Trophoblast cell (in vitro differentiated cells and primary cell): ENCODE data around the gene PITPNM3.

ENCODE experiments used
- DNase-seq, 2 donors: peaks; one replicate each; pipeline ENCODE4 v3.0.0-alpha.2; 2016
- H2AFZ ChIP-seq: 2 replicates; pipeline ENCODE4 v1.6.1; 2013; ENCODE audit warnings: low read length, moderate library complexity, mild to moderate bottlenecking; ENCODE audit not compliant: insufficient read depth, poor library complexity
- H2AK5ac ChIP-seq: 2 replicates; pipeline ENCODE4 v1.6.1; 2013; ENCODE audit warnings: mild to moderate bottlenecking, low read length
- H2BK120ac ChIP-seq: 2 replicates; pipeline ENCODE4 v1.6.1; 2013; ENCODE audit warnings: low read length, mild to moderate bottlenecking, moderate library complexity; ENCODE audit not compliant: insufficient read depth, poor library complexity
- H2BK12ac ChIP-seq: 2 replicates; pipeline ENCODE4 v1.6.1; 2013; ENCODE audit warnings: mild to moderate bottlenecking, low read length, moderate library complexity
- H2BK5ac ChIP-seq: 2 replicates; pipeline ENCODE4 v1.6.1; 2013; ENCODE audit warnings: low read length, low read depth, moderate library complexity, mild to moderate bottlenecking; ENCODE audit not compliant: poor library complexity
- H3K14ac ChIP-seq: 2 replicates; pipeline ENCODE4 v1.6.1; 2013; ENCODE audit warnings: mild to moderate bottlenecking, low read length
- H3K18ac ChIP-seq: 2 replicates; pipeline ENCODE4 v1.6.1; 2013; ENCODE audit warnings: mild to moderate bottlenecking, low read length
- H3K23ac ChIP-seq: 2 replicates; pipeline ENCODE4 v1.6.1; 2013; ENCODE audit warnings: low read length
- H3K27ac ChIP-seq: 2 replicates; pipeline ENCODE4 v1.5.1; 2013; ENCODE audit warnings: low read depth, mild to moderate bottlenecking, inconsistent platforms, low read length, moderate library complexity
- H3K27me3 ChIP-seq: 2 replicates; pipeline ENCODE4 v1.6.1; 2013; ENCODE audit warnings: inconsistent platforms, mild to moderate bottlenecking, low read length, moderate library complexity; ENCODE audit not compliant: insufficient read depth
- H3K36me3 ChIP-seq, 2 experiments: 1 replicate in 1 of 2; 2 replicates in 1 of 2; pipeline ENCODE4 v1.6.1; 2013; ENCODE audit warnings: low read length in 2 of 2, mild to moderate bottlenecking in 2 of 2, moderate library complexity in 1 of 2; ENCODE audit not compliant: insufficient read depth in 2 of 2, control insufficient read depth in 1 of 2
- H3K4ac ChIP-seq: 2 replicates; pipeline ENCODE4 v1.6.1; 2013; ENCODE audit warnings: low read depth, mild to moderate bottlenecking, low read length, moderate library complexity
- H3K4me1 ChIP-seq, 2 experiments: 1 replicate in 1 of 2; 2 replicates in 1 of 2; pipeline ENCODE4 v1.6.1; 2013; ENCODE audit warnings: low read length in 2 of 2, mild to moderate bottlenecking in 2 of 2, moderate library complexity in 1 of 2; ENCODE audit not compliant: insufficient read depth in 2 of 2, control insufficient read depth in 1 of 2
- H3K4me2 ChIP-seq: 2 replicates; pipeline ENCODE4 v1.6.1; 2013; ENCODE audit warnings: inconsistent platforms, mild to moderate bottlenecking, low read length, moderate library complexity
- H3K4me3 ChIP-seq: 2 replicates; pipeline ENCODE4 v1.5.1; 2013; ENCODE audit warnings: mild to moderate bottlenecking, low read depth, low read length, inconsistent platforms
- H3K79me1 ChIP-seq: one replicate; pipeline ENCODE4 v1.6.1; 2013; ENCODE audit warnings: low read length
- H3K79me2 ChIP-seq: 2 replicates; pipeline ENCODE4 v1.6.1; 2013; ENCODE audit warnings: low read length, mild to moderate bottlenecking; ENCODE audit not compliant: control insufficient read depth, insufficient read depth, poor library complexity
- H3K9ac ChIP-seq: 2 replicates; pipeline ENCODE4 v1.6.1; 2013; ENCODE audit warnings: mild to moderate bottlenecking, low read length
- H3K9me3 ChIP-seq: 2 replicates; pipeline ENCODE4 v1.6.1; 2013; ENCODE audit warnings: low read depth, mild to moderate bottlenecking, control low read depth, inconsistent platforms, low read length; ENCODE audit not compliant: insufficient read depth
- H4K12ac ChIP-seq: 2 replicates; pipeline ENCODE4 v1.6.1; 2013; ENCODE audit warnings: low read depth, mild to moderate bottlenecking, low read length, moderate library complexity
- H4K8ac ChIP-seq: 2 replicates; pipeline ENCODE4 v1.6.1; 2013; ENCODE audit warnings: low read depth, mild to moderate bottlenecking, low read length, moderate library complexity
- H4K91ac ChIP-seq: one replicate; pipeline ENCODE4 v1.6.1; 2013; ENCODE audit warnings: low read depth, mild to moderate bottlenecking, low read length, moderate library complexity
- WGBS: extraction: QIAGEN DNeasy Blood & Tissue Kit; methylation state at CpG from one replicate; pipeline ENCODE4 v1.1.7; 2013; ENCODE audit warnings: missing lambda C conversion rate; ENCODE audit not compliant: insufficient read length, insufficient coverage; ENCODE audit errors: extremely low coverage; 5-methylcytosine and 5-hydroxymethylcytosine counted together

PITPNM3 gene

GRCh38 chr17:6444571-6445335, 111.6 kb downstream of the PITPNM3 start:
- H3K27ac ChIP-seq: no peak overlapping the region
- no peak for DNase-seq
- H3K36me3 ChIP-seq: peaks cover 12 to 15% of the 10 kb centered on the region in 2 experiments
- H4K12ac ChIP-seq: peak overlapping the region; percentile 31
- no peaks in the 10 kb centered on the region for H3K9me3 ChIP-seq
- peaks cover 9% of the 10 kb centered on the region in 2 experiments for H3K4me1 ChIP-seq
- peak overlapping the region; percentile 38 for H3K9ac ChIP-seq
- no CpG with 5 or more reads among the region's 36 CpGs for WGBS
- no peak overlapping the region for H2BK12ac ChIP-seq
- no peak overlapping the region for H2AK5ac ChIP-seq
- peak overlapping the region; percentile 85 for H2AFZ ChIP-seq
- no peak overlapping the region for H3K4ac ChIP-seq
- no peak overlapping the region for H2BK120ac ChIP-seq
- peak overlapping the region; percentile 76 for H3K4me3 ChIP-seq
- no peak overlapping the region for H3K14ac ChIP-seq
- peak overlapping the region; percentile 36 for H4K8ac ChIP-seq
- H3K79me2 ChIP-seq: peaks cover 2% of the 10 kb centered on the region
- H4K91ac ChIP-seq: peak overlapping the region; percentile 32
- H3K23ac ChIP-seq: no peak overlapping the region
- peak overlapping the region; percentile 95 for H3K4me2 ChIP-seq
- H3K18ac ChIP-seq: no peak overlapping the region
- peaks cover 5% of the 10 kb centered on the region for H3K79me1 ChIP-seq
- H3K27me3 ChIP-seq: no peaks in the 10 kb centered on the region
- no peak overlapping the region for H2BK5ac ChIP-seq

DNA sequence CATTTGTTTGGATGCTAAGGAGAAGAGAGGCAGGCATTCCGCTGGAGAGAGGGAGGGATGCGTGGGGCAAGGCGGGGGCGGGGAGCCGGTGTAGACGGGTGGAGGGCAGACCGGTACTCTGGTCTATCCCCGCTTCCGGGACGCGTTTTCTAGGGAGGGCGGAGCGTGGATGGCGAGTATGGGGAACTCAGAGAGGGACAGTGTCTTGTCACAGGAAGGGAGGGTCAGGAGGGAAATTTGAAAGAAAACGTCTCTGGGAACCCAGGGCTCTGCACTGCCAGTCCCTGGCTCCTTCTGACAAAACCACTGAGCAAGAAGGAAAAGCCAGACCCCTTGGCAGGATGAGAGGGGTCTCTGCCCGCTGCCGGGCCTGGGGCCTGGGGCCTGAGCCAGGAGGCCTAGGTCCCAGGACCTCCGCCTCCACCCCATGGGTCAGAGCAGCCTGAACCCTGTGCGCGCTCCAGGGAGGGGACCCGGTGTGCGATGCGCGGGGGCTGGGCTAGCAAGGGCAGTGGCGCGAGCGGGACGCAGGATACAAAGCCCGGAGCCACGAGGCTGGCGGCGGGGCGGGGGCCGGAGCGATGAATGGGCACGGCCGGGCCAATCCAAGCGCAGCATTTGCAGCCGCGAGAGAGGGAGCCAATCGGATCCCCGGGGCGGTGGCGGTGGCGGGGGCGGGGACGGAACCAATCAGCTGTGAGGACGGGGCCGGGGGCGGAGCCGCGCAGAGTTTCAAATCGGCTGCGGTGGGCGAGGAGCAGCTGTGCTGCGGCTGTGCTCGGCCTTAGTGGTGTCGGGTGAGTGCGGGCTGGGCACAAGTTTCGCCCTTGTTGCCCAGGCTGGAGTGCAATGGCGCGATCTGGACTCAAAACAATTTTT, 112.4 kb downstream of the PITPNM3 start, which contains the start of gene PIMREG:
TSS of gene PIMREG (plus strand) at position 764 of the 879 bp plus-strand sequence. CDS start 656 bp downstream, outside the sequence.
- peaks cover 5% of the 10 kb centered on the region for H3K79me1 ChIP-seq
- H3K4me1 ChIP-seq: peaks cover 9% of the 10 kb centered on the region in 2 experiments
- H3K18ac ChIP-seq: peak within 1 kb of the TSS; percentile 86
- H3K79me2 ChIP-seq: peaks cover 2% of the 10 kb centered on the region
- no peaks in the 10 kb centered on the region for H3K27me3 ChIP-seq
- peaks cover 8 to 12% of the 10 kb centered on the region in 2 experiments for H3K36me3 ChIP-seq
- peak within 1 kb of the TSS; percentile 99 for H2AFZ ChIP-seq
- H2BK12ac ChIP-seq: peak within 1 kb of the TSS; percentile 20
- H3K4me2 ChIP-seq: peak within 1 kb of the TSS; percentile 95
- peak within 1 kb of the TSS; percentile 21 for H3K4ac ChIP-seq
- H3K9me3 ChIP-seq: no peaks in the 10 kb centered on the region
- H3K4me3 ChIP-seq: peak within 1 kb of the TSS; percentile 76
- no peak within 1 kb of the TSS for H3K23ac ChIP-seq
- H4K8ac ChIP-seq: peak within 1 kb of the TSS; percentile 96
- H4K12ac ChIP-seq: peak within 1 kb of the TSS; percentile 94
- peak within 1 kb of the TSS; percentile 82 for H2BK120ac ChIP-seq
- H2BK5ac ChIP-seq: peak within 1 kb of the TSS; percentile 74
- peak within 1 kb of the TSS; percentile 77 for H3K27ac ChIP-seq
- peak within 1 kb of the TSS; percentile 81 for H4K91ac ChIP-seq
- H2AK5ac ChIP-seq: no peak within 1 kb of the TSS
- peak within 1 kb of the TSS; percentile 90 for H3K14ac ChIP-seq
- WGBS: no CpG with 5 or more reads among the region's 62 CpGs
- DNase-seq: peak; percentile 50 to 61
- peak within 1 kb of the TSS; percentile 42 for H3K9ac ChIP-seq

DNA sequence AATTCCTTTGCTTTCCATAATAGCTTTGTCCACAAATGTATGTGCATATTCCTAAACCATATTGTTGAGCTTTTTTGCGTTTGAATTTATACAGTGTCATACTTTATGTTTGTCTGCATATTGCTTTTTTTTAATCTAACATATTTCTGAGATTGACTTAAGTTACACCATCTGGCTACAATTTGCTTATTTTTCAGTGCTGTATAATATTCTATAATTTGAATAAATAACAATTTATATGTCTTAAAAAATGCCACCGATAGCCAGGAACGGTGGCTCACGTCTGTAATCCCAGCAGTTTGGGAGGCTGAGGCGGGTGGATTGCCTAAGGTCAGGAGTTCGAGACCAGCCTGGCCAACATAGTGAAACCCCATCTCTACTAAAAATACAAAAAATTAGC, 113.6 kb downstream of the PITPNM3 start:
- no peak for DNase-seq
- H3K4me3 ChIP-seq: no peak overlapping the region
- no peak overlapping the region for H4K8ac ChIP-seq
- H2BK12ac ChIP-seq: no peak overlapping the region
- no peak overlapping the region for H2AFZ ChIP-seq
- no peaks in the 10 kb centered on the region for H3K9me3 ChIP-seq
- H3K23ac ChIP-seq: no peak overlapping the region
- no peak overlapping the region for H3K4ac ChIP-seq
- no peak overlapping the region for H3K27ac ChIP-seq
- H3K4me2 ChIP-seq: no peak overlapping the region
- H4K91ac ChIP-seq: no peak overlapping the region
- no peak overlapping the region for H2BK120ac ChIP-seq
- peaks cover 6 to 9% of the 10 kb centered on the region in 2 experiments for H3K36me3 ChIP-seq
- H4K12ac ChIP-seq: no peak overlapping the region
- peaks cover 5% of the 10 kb centered on the region for H3K79me1 ChIP-seq
- no peak overlapping the region for H2BK5ac ChIP-seq
- H3K79me2 ChIP-seq: peaks cover 2% of the 10 kb centered on the region
- H3K9ac ChIP-seq: no peak overlapping the region
- H3K14ac ChIP-seq: no peak overlapping the region
- H3K27me3 ChIP-seq: no peaks in the 10 kb centered on the region
- H2AK5ac ChIP-seq: no peak overlapping the region
- H3K18ac ChIP-seq: no peak overlapping the region
- H3K4me1 ChIP-seq: peaks cover 9% of the 10 kb centered on the region in 2 experiments
- whole genome bisulfite sequencing: no CpG with 5 or more reads among the region's 6 CpGs

GRCh38 chr17:6439951-6440350, 116.4 kb downstream of the PITPNM3 start:
- Histone ChIP-seq H3K27ac (no peak overlapping the region), H3K27me3 (no peaks in the 10 kb centered on the region), H3K4me3 (no peak overlapping the region), H4K12ac (no peak overlapping the region), H3K23ac (no peak overlapping the region), H3K18ac (no peak overlapping the region), H3K9me3 (no peaks in the 10 kb centered on the region), H4K8ac (no peak overlapping the region), H3K14ac (no peak overlapping the region), H2AFZ (no peak overlapping the region), H3K79me1 (peaks cover 5% of the 10 kb centered on the region), H2BK12ac (no peak overlapping the region), H3K4me2 (no peak overlapping the region), H2BK120ac (no peak overlapping the region), H2BK5ac (no peak overlapping the region), H3K36me3 (no peaks in the 10 kb centered on the region), H3K4me1 (peaks cover 8 to 9% of the 10 kb centered on the region in 2 experiments), H3K79me2 (peaks cover 2% of the 10 kb centered on the region), H4K91ac (no peak overlapping the region), H2AK5ac (no peak overlapping the region), H3K9ac (no peak overlapping the region), H3K4ac (no peak overlapping the region)
- no CpG with 5 or more reads among the region's 4 CpGs for WGBS
- DNase-seq: no peak
